ENCODE data around the gene HPSE. TPM values are rescaled to one million over a fixed set of nuclear protein-coding genes. Genes with fewer than 3 reads are reported as not detected.

The HPSE gene
- total and polyA plus RNA-seq, 2 of the 13 experiments (the other 11 are each of a cell fraction or from before 2014, with no cell fraction given): not detected

DNA sequence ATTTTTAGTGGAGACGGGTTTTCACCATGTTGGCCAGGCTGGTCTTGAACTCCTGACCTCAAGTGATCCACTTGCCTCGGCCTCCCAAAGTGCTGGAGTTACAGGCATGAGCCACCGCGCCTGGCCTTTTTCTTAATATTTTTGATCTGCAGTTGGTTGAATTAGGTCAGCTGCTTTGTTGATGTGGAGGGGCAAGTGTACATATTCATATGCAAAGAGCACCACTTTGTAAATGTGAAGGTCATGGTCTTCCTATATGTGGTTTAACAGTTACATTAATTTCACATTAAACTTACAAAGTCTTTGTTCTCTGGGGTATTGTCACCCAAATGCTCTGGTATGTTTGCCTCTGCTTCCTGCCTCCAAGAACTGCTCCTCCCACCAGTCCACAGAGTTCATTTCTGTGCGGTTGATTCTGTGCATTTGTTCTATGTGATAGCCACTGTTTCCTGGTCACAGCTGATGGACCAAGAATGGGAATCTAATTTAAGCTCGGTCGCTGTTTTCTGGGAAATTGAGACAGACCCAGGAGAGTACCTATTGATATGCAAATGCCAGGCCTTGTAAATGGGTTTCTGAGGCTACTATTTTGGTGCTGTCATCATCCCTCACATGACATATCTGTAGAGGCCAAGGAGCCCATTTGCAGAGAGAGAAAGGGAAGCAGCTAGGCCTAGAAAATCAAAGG, 26.9 kb upstream of the HPSE start (continued):
- TF ChIP-seq, protein P1, sequence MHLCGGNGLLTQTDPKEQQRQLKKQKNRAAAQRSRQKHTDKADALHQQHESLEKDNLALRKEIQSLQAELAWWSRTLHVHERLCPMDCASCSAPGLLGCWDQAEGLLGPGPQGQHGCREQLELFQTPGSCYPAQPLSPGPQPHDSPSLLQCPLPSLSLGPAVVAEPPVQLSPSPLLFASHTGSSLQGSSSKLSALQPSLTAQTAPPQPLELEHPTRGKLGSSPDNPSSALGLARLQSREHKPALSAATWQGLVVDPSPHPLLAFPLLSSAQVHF (CRISPR knock-in tag; IDR thresholded peaks at IDR 0.05): no peak
- TF ChIP-seq ZNF564 (CRISPR knock-in tag; IDR thresholded peaks at IDR 0.05) (0 out of 2 replicates have a peak, but pooled peaks have one; percentile 30), ARNT2 (CRISPR knock-in tag; IDR thresholded peaks at IDR 0.05; ENCODE audit: low read depth) (0 out of 2 replicates have a peak, but pooled peaks have one; percentile 43), FOXA3 (CRISPR knock-in tag; IDR thresholded peaks at IDR 0.05) (peak; percentile 75), IRF2 (CRISPR knock-in tag; IDR thresholded peaks at IDR 0.05) (0 out of 2 replicates have a peak, but pooled peaks have one; percentile 36), TEAD2 (CRISPR knock-in tag; IDR thresholded peaks at IDR 0.05) (no peak), SPEN (CRISPR knock-in tag; IDR thresholded peaks at IDR 0.05; ENCODE audit: low read depth) (peak; percentile 55; the same call in 1 of the 2 replicates), HOXA3 (CRISPR knock-in tag; IDR thresholded peaks at IDR 0.05) (0 out of 2 replicates have a peak, but pooled peaks have one; percentile 37), KLF11 (CRISPR knock-in tag; IDR thresholded peaks at IDR 0.05) (peak; percentile 26; the same call in 1 of the 2 replicates), YEATS4 (CRISPR knock-in tag; IDR thresholded peaks at IDR 0.05; ENCODE audit: borderline replicate concordance) (no peak), SIN3A (IDR thresholded peaks at IDR 0.05; ENCODE audit: borderline replicate concordance, low read depth, low read length) (no peak), HMG20B (CRISPR knock-in tag; conservative IDR thresholded peaks at IDR 0.05) (0 out of 2 replicates have a peak, but pooled peaks have one; percentile 31), RFX3 (CRISPR knock-in tag; IDR thresholded peaks at IDR 0.05) (no peak), KDM6A (CRISPR knock-in tag; IDR thresholded peaks at IDR 0.05; ENCODE audit: low read depth) (peak; percentile 43; the same call in 1 of the 2 replicates), ADNP (CRISPR knock-in tag; IDR thresholded peaks at IDR 0.05) (peak; percentile 80; the same call in 1 of the 2 replicates), ISL2 (CRISPR knock-in tag; IDR thresholded peaks at IDR 0.05) (peak; percentile 88; the same call in 1 of the 2 replicates), TBX3 (IDR thresholded peaks at IDR 0.05; ENCODE audit: borderline replicate concordance) (peak; percentile 65), SETDB1 (CRISPR knock-in tag; IDR thresholded peaks at IDR 0.05; ENCODE audit: borderline replicate concordance) (no peak), ASH2L (IDR thresholded peaks at IDR 0.05; ENCODE audit: insufficient read length, low read depth, low read length) (peak; percentile 41), SALL1 (CRISPR knock-in tag; IDR thresholded peaks at IDR 0.05) (peak; percentile 85), ZBTB8A (CRISPR knock-in tag; IDR thresholded peaks at IDR 0.05; ENCODE audit: borderline replicate concordance, low read depth) (no peak), ZNF317 (CRISPR knock-in tag; IDR thresholded peaks at IDR 0.05) (no peak), KMT2B (CRISPR knock-in tag; IDR thresholded peaks at IDR 0.05) (0 out of 2 replicates have a peak, but pooled peaks have one; percentile 42), ZNF501 (CRISPR knock-in tag; IDR thresholded peaks at IDR 0.05) (peak; percentile 37), ZEB1 (IDR thresholded peaks at IDR 0.05; ENCODE audit: insufficient replicate concordance, low read depth) (peak; percentile 36), FOXO1 (CRISPR knock-in tag; IDR thresholded peaks at IDR 0.05) (peak; percentile 51; the same call in 1 of the 2 replicates), ZNF3 (CRISPR knock-in tag; IDR thresholded peaks at IDR 0.05) (no peak)
- TF ChIP-seq, protein P2, sequence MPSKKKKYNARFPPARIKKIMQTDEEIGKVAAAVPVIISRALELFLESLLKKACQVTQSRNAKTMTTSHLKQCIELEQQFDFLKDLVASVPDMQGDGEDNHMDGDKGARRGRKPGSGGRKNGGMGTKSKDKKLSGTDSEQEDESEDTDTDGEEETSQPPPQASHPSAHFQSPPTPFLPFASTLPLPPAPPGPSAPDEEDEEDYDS (CRISPR knock-in tag; IDR thresholded peaks at IDR 0.05): peak; percentile 62
- TF ChIP-seq, protein P3, sequence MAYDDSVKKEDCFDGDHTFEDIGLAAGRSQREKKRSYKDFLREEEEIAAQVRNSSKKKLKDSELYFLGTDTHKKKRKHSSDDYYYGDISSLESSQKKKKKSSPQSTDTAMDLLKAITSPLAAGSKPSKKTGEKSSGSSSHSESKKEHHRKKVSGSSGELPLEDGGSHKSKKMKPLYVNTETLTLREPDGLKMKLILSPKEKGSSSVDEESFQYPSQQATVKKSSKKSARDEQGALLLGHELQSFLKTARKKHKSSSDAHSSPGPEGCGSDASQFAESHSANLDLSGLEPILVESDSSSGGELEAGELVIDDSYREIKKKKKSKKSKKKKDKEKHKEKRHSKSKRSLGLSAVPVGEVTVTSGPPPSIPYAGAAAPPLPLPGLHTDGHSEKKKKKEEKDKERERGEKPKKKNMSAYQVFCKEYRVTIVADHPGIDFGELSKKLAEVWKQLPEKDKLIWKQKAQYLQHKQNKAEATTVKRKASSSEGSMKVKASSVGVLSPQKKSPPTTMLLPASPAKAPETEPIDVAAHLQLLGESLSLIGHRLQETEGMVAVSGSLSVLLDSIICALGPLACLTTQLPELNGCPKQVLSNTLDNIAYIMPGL (CRISPR knock-in tag; IDR thresholded peaks at IDR 0.05; ENCODE audit: borderline replicate concordance in 1 of 2, low read depth in 1 of 2): no peak; a peak in 2 of 4 replicates

All from HepG2 (cell line).